Bone marrow (tissue), 2 donors: Measurements from ENCODE around the gene OR6P1.

ENCODE experiments used
- DNase-seq, 2 donors: peaks; one replicate each; lab custom pipeline; 2025; lab: John Stamatoyannopoulos, UW

Gene OR6P1

GRCh38 chr1:158570480-158570879, at the start of gene OR6P1:
TSS of gene OR6P1 (minus strand) at chr1:158570580. CDS start at chr1:158563604, 6,976 bp downstream.
- DNase-seq = no peak

- DNase-seq = no peak
These were observed 43.4 kb upstream of the OR6P1 start for GRCh38 chr1:158613764-158614163.

GRCh38 chr1:158611916-158612315, 41.5 kb upstream of the OR6P1 start:
- DNase-seq = no peak

GRCh38 chr1:158607296-158607695, 36.9 kb upstream of the OR6P1 start:
- DNase-seq = no peak

- no peak for DNase-seq
These were observed 34.6 kb upstream of the OR6P1 start, which contains the start of gene OR10Z1 for GRCh38 chr1:158604968-158605367. TSS of gene OR10Z1 (plus strand) at chr1:158605268. CDS start at chr1:158606439, 1,171 bp downstream.

GRCh38 chr1:158600735-158601134, 30.4 kb upstream of the OR6P1 start:
- DNase-seq = no peak

- no peak for DNase-seq
These were observed 16.6 kb upstream of the OR6P1 start for GRCh38 chr1:158586942-158587341.

GRCh38 chr1:158583962-158584361, 13.6 kb upstream of the OR6P1 start:
- DNase-seq = no peak

GRCh38 chr1:158579733-158580132, 9.4 kb upstream of the OR6P1 start, which contains the start of gene OR10X1:
TSS of gene OR10X1 (minus strand) at chr1:158579899. CDS start at chr1:158579899, 0 bp downstream.
- no peak for DNase-seq

DNA sequence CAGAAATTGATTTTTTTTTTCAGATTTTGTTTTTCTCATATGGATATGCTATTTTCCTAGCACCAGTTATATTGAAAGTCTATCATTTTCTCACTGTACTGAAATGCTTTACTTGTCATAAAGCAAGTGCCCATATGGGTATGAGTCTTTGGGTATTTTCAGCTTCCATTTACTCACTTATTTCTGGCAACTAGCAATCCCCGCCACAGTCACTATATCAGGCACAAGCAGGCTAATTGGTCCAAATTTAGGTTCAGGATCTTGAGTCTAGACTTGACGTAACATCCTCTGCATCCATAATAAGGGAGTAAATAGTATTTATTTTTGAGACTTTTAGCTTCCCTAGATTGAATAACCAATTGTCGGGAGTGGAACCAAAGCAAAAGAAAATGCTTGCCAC, 7.2 kb upstream of the OR6P1 start:
- DNase-seq = no peak

DNA sequence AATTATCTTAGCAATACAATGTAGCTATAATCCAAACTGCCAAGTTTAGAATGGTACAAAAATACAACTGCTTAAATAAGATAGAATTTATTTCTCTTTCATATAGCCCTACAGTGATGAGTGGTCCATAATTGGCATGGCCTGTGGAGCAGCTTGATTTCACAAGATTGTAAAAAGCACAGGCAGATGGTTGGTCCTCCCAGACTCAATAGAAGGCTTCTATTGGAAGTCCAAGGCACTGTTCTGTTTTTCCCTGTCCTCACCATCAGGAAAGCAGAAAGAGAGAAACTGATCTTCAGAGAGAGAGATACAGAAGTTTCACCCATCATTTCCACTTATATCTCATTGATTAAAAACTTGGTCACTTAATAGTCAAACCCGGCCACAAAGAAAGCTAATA, 1.8 kb upstream of the OR6P1 start:
- DNase-seq = no peak

DNA sequence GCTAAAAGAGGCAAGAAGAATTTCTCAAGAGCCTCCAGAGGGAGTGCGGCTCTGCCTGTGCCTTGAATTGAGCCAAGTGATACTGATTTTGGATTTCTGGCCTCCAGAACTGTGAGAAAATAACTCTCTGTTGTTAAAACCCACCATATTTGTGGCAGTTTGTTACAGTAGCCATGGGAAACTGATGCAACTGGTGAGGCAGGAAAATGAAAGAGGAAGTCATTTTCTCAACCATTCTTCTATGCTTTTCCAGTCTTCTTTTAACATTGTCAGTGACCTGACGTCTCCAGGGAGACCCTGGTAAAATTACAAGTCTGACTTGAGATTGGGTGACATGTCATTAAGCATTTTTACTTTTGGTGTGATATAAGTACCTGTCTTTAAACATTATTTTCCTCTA, 5.8 kb downstream of the OR6P1 start:
- DNase-seq = peak in 1 of 2 donors; percentile 26

- no peak for DNase-seq
These were observed 6.5 kb downstream of the OR6P1 start for GRCh38 chr1:158563853-158564252.

- no peak for DNase-seq
These were observed 10.7 kb downstream of the OR6P1 start for GRCh38 chr1:158559696-158560095.

DNA sequence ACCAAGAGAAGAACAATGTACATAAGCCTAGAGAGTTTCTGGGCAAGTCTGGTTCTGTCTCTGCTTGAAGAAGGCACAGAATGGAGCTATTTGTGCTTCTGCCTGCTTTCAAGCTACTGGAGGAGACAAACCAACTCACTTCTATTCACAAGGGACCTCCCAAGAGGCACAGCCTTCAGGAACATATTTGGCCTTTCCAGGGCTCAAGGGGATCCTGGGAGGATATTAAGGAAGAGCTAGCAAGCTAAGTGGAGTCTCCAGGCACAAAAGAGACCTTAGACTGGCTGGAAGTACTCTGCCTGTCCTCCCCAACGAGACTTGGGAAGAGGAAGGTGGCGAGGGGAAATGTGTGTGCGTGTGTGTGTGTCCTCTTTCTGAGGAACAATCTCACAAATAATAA, 16.0 kb downstream of the OR6P1 start, which contains the start of gene OR6Y1:
Gene OR6Y1, minus strand, starts transcription at position 54 of the 400 bp plus-strand sequence. CDS start 6,300 bp downstream, outside the sequence.
- no peak for DNase-seq

GRCh38 chr1:158552296-158552695, 18.1 kb downstream of the OR6P1 start:
- no peak for DNase-seq

- no peak for DNase-seq
These were observed 22.8 kb downstream of the OR6P1 start for GRCh38 chr1:158547533-158547932.

DNA sequence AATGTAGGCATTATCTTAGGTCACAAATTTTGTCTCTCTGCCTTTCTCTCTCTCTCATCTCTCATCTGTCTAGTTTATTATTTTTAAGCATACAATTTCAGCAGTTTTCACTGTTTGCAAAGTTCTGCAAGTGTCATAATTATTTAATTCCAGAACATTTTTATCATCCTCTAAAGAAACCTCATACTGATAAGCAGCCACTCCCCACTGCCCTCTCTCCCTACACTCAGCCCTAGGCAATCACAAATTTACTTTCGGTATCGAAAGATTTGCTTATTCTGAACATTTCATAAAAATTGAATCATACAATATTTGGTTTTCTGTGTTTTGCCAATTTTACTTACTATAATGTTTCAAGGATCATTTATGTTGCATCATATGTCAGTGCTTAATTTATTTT, 32.8 kb downstream of the OR6P1 start:
- DNase-seq = no peak

DNA sequence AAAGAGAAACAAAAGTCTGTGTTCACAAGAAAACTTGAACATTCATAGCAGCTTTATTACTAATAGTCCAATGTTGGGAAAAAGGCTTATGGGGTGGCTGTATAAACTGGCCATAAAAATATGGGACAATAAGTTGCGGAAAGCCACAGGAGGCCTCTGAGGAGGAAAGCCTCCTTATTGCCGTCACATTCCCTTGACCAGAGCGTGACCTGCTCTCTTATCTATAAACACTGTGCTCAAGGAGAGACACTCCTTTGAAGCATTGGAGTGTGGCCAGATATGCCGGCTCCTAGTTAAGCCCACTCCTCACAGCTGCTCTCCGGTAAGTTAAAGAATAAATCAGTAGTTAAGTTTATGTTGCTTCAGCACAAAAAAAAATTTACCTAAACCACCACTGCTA, 35.9 kb downstream of the OR6P1 start:
- DNase-seq = no peak

- no peak for DNase-seq
These were observed 43.1 kb downstream of the OR6P1 start for GRCh38 chr1:158527190-158527815.

DNA sequence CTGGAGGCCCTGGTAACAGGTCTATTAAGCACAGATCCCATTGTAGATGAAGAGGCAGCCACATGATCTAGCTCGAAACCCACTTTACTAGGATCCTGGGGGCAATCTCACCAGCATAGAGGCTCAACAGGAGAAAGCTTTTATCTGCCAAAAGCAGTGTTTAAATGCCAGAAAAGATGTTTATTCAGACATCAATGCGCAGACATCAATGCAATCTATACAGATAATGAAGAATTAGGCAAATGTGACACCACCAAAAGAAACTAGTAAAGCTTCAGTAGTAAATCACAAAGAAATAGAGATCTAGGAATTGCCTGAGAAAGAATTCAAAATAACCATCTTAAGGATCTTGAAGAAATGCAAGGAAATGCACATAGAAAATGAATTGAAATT, 48.7 kb downstream of the OR6P1 start:
- DNase-seq = no peak

DNA sequence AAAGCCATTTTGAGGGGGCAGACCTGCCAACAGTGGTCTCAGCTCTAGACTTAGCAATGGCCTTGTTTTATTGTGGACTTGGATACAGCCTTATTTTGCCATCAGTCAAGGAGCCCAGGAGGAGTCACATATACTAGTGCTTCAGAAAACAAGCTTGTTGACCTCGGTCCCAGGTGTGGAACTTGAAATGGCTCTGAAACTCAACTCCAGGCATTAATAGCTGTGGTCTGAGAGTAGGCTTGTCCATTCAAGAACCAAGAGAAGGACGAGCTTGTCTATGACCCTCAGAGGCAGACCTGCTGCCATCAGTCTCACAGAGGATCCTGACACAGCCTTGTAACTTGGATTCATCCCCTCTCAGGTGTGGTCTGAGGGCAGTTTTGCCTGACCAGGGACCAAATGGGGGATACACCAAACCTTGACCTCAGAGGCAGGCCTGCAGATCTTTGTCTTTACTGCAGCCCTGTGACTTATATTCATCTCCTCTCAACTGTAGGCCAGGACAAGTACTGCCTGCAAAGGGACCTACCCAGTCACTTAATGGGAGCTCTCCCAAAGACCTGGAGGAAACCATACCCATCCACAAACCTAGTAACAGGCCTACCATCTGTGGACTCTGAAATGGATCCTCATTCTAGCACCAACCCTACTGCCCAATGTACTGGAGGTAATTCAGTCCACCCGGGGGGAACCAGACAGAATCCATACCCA, 49.3 kb downstream of the OR6P1 start:
- no peak for DNase-seq

DNA sequence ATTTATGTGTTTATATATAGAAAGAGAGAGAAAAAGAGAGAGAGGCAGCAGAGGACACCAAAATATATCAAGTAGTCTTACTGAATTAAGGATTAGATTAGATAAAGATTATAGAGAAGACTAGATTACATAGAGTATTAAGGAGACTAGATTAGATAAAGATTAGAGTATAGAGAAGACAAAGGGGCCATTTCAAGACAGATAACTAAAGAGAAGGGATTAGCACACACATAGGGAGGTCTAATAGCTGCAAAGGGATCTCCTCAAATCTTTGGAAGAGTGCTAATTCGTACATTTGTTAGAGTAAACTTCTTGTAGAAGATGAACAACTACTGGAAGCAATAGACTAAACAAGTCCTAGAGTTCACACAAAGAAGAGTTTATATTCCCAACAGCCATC, 50.4 kb downstream of the OR6P1 start:
- no peak for DNase-seq
